ENCODE data around the gene MYO9B. TPM values are rescaled to one million over a fixed set of nuclear protein-coding genes. Genes with fewer than 3 reads are reported as not detected.

MYO9B gene
- total and polyA plus RNA-seq, 2 of the 13 experiments (the other 11 are each of a cell fraction or from before 2014, with no cell fraction given), result 18.0 to 18.3 TPM

GRCh38 chr19:17043744-17044143, 31.8 kb upstream of the MYO9B start (continued):
- TF ChIP-seq ZNF225 (CRISPR knock-in tag; IDR thresholded peaks at IDR 0.05) (no peak), SNAPC5 (CRISPR knock-in tag; IDR thresholded peaks at IDR 0.05; ENCODE audit: borderline replicate concordance) (no peak), NCOR1 (IDR thresholded peaks at IDR 0.05; ENCODE audit: borderline replicate concordance, low read length) (no peak), ZNF446 (CRISPR knock-in tag; IDR thresholded peaks at IDR 0.05) (no peak), TSC22D2 (CRISPR knock-in tag; IDR thresholded peaks at IDR 0.05; ENCODE audit: borderline replicate concordance) (no peak)

GRCh38 chr19:17045907-17046502, 29.6 kb upstream of the MYO9B start:
- peaks cover 4 to 15% of the 10 kb centered on the region in 2 experiments; a peak in 4 of 5 replicates for H3K36me3 ChIP-seq (replicated peaks in 1 of 2; ENCODE audit: control insufficient read depth in 1 of 2, insufficient read depth in 2 of 2, low read length in 2 of 2)
- intact Hi-C loops (cut with micrococcal nuclease; ENCODE audit: unreplicated experiment), result no loop called here
- WGBS (ENCODE audit: low lambda C conversion rate), result 73% methylated on average over 2 of the region's 5 CpGs
- no peak for TF ChIP-seq ZNF652 (CRISPR knock-in tag; IDR thresholded peaks at IDR 0.05; ENCODE audit: borderline replicate concordance, low read depth)
- no peak for TF ChIP-seq TCF7 (IDR thresholded peaks at IDR 0.05; ENCODE audit: low read depth)
- TF ChIP-seq ZNF598 (CRISPR knock-in tag; IDR thresholded peaks at IDR 0.05; ENCODE audit: borderline replicate concordance), result no peak
- no peak for TF ChIP-seq RBM22 (optimal IDR thresholded peaks at IDR 0.05; ENCODE audit: low read length)
- TF ChIP-seq ZNF775 (CRISPR knock-in tag; IDR thresholded peaks at IDR 0.05; ENCODE audit: borderline replicate concordance), result no peak
- TF ChIP-seq LBX2 (CRISPR knock-in tag; IDR thresholded peaks at IDR 0.05; ENCODE audit: borderline replicate concordance), result no peak
- no peak for TF ChIP-seq RELA (CRISPR knock-in tag; IDR thresholded peaks at IDR 0.05)
- no peak for TF ChIP-seq RERE (CRISPR knock-in tag; IDR thresholded peaks at IDR 0.05; ENCODE audit: low read depth)
- TF ChIP-seq TSC22D2 (CRISPR knock-in tag; IDR thresholded peaks at IDR 0.05; ENCODE audit: borderline replicate concordance), result no peak
- no peak for TF ChIP-seq KLF6 (CRISPR knock-in tag; IDR thresholded peaks at IDR 0.05)
- TF ChIP-seq SOX13 (IDR thresholded peaks at IDR 0.05), result no peak
- no peak for TF ChIP-seq SOX13 (CRISPR knock-in tag; conservative IDR thresholded peaks at IDR 0.05 in 1 of 2, IDR thresholded peaks at IDR 0.05 in 1 of 2)
- TF ChIP-seq ZNF883 (CRISPR knock-in tag; IDR thresholded peaks at IDR 0.05; ENCODE audit: not compliant biosample characterization), result no peak

More at GRCh38 chr19:17045907-17046502, 29.6 kb upstream of the MYO9B start:
- H3K9ac ChIP-seq (ENCODE audit: insufficient read depth, low read depth, low read length), result no peak overlapping the region
- peaks cover 12% of the 10 kb centered on the region; the same call in 1 of the 2 replicates for H3K4me1 ChIP-seq (ENCODE audit: insufficient read depth, low read length)
- ATAC-seq (no peak), DNase-seq (ENCODE audit: low spot score) (no peak), FAIRE-seq (no peak)
- no TSS peak for BruUV-seq (replicated peaks)
- no peak overlapping the region for H3K4me3 ChIP-seq (replicated peaks in 1 of 3; ENCODE audit: insufficient read depth in 1 of 3, low read depth in 2 of 3, low read length in 3 of 3)
- H2AFZ ChIP-seq (ENCODE audit: low read length), result no peak overlapping the region
- no peaks in the 10 kb centered on the region for H3K9me3 ChIP-seq (ENCODE audit: low read length)
- H3K4me2 ChIP-seq (ENCODE audit: low read depth, low read length), result no peak overlapping the region
- H3K27me3 ChIP-seq (ENCODE audit: control insufficient read depth in 1 of 2, insufficient read depth in 2 of 2, low read length in 2 of 2), result peaks cover 0 to 3% of the 10 kb centered on the region in 2 experiments; a peak in 1 of 5 replicates
- CTCF ChIA-PET (ENCODE audit: low intra/inter-chr PET ratio, low total read pairs), result no interaction called here
- no peak overlapping the region for H3K27ac ChIP-seq (ENCODE audit: extremely low read length, insufficient read depth, low read length)
- H4K20me1 ChIP-seq (ENCODE audit: insufficient read depth, low read length), result no peaks in the 10 kb centered on the region
- in situ Hi-C loops (cut with HindIII; ENCODE audit: extremely low pct_ligation_motif_present, low pct_unique_long_range_greater_than_20kb), result no loop called here
- H3K79me2 ChIP-seq (ENCODE audit: insufficient read depth, low read length), result no peaks in the 10 kb centered on the region
- POLR2A ChIA-PET, result interaction anchor here (0.6 kb wide), 1 partner anchor 222 kb away, joined by 3 read pairs; no protein-coding TSS in a partner anchor
